ENCODE results near the gene ACP2. TPM values are rescaled to one million over a fixed set of nuclear protein-coding genes. Genes with fewer than 3 reads are reported as not detected.

Gene ACP2
- total RNA-seq, 1 donor from 2014 or later = 42.2 TPM

DNA sequence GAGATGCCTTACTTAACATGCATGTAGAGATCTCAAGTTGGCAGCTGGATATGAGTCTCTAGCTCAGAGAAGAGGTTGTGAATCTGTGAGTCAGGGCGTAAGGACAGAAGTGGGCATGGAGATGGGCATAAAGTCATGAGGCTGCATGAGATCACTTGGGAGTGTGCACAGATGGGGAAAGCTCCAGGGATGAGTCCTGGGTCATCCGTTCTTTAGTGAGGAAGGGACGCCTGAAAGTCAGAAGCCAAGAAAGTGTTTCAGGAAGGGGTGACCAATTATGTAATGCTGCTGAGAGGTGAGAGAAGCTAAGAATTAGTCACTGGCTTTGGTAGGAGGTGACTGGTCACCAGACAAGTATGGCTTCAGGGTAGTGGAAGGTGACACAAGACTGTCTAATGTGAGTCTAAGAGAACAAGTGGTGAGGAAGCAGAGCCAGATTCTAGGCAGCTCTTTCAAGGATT, 6.7 kb downstream of the ACP2 start:
- Mint-ChIP-seq H3K9me3 (no peaks in the 10 kb centered on the region), H3K27ac (no peak overlapping the region), H3K4me3 (no peak overlapping the region), H3K36me3 (peaks cover 29% of the 10 kb centered on the region), H3K4me1 (ENCODE audit: unreplicated experiment) (peaks cover 2% of the 10 kb centered on the region), H3K27me3 (no peaks in the 10 kb centered on the region)
- TF ChIP-seq, protein P1, sequence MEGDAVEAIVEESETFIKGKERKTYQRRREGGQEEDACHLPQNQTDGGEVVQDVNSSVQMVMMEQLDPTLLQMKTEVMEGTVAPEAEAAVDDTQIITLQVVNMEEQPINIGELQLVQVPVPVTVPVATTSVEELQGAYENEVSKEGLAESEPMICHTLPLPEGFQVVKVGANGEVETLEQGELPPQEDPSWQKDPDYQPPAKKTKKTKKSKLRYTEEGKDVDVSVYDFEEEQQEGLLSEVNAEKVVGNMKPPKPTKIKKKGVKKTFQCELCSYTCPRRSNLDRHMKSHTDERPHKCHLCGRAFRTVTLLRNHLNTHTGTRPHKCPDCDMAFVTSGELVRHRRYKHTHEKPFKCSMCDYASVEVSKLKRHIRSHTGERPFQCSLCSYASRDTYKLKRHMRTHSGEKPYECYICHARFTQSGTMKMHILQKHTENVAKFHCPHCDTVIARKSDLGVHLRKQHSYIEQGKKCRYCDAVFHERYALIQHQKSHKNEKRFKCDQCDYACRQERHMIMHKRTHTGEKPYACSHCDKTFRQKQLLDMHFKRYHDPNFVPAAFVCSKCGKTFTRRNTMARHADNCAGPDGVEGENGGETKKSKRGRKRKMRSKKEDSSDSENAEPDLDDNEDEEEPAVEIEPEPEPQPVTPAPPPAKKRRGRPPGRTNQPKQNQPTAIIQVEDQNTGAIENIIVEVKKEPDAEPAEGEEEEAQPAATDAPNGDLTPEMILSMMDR (conservative IDR thresholded peaks at IDR 0.05) = no peak
- DNase-seq (ENCODE audit: extremely low spot score, unreplicated experiment) = no peak

DNA sequence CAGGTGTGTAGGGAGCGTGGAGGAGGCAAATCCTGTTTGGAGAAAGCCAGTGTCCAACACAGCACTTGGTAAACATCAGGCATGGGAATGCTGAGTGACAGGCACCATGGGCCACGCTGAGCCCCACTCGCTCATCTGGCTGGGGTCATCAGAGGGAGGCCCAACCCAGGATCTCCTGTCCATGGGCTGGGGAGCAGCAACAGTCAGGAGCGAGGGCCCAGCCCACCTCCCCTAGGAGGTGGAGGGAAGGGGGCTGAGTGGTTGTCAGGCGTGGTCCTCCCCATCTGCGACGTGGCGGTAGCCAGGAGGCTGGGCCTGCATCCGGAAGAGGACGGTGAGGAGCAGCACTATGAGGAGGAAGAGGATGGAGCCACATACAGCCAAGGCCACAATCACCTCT, 8.8 kb downstream of the ACP2 start:
- DNase-seq (ENCODE audit: extremely low spot score, unreplicated experiment) = no peak
- H3K36me3 Mint-ChIP-seq = peaks cover 36% of the 10 kb centered on the region
- peaks cover 8% of the 10 kb centered on the region for H3K4me1 Mint-ChIP-seq (ENCODE audit: unreplicated experiment)
- TF ChIP-seq, protein P1 (conservative IDR thresholded peaks at IDR 0.05) = no peak
- no peaks in the 10 kb centered on the region for H3K9me3 Mint-ChIP-seq
- no peaks in the 10 kb centered on the region for H3K27me3 Mint-ChIP-seq
- no peak overlapping the region for H3K4me3 Mint-ChIP-seq
- no peak overlapping the region for H3K27ac Mint-ChIP-seq

DNA sequence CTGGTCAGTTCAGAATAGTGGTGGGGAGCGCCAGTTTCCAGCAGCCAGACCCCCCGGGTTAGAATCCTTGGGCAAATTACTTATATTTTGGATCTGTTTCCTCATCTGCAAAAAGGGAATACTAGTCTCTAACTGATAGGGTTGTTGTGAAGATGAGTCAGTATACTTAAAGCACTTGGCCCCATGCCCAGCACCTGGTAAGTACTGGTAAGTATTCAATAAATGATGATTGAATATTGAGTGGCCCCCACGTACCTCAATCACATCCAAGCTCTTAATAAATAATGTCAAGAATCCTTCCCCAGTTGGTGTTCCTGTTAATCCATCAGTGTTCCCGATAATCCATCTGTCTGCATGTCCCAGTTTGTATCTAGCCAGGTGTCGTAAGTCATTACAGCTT, 12.1 kb downstream of the ACP2 start:
- TF ChIP-seq, protein P1 (conservative IDR thresholded peaks at IDR 0.05) = no peak
- H3K4me3 Mint-ChIP-seq = no peak overlapping the region
- H3K9me3 Mint-ChIP-seq = no peaks in the 10 kb centered on the region
- no peaks in the 10 kb centered on the region for H3K27me3 Mint-ChIP-seq
- no peak overlapping the region for H3K27ac Mint-ChIP-seq
- H3K36me3 Mint-ChIP-seq = peaks cover 26% of the 10 kb centered on the region
- peaks cover 11% of the 10 kb centered on the region for H3K4me1 Mint-ChIP-seq (ENCODE audit: unreplicated experiment)
- no peak for DNase-seq (ENCODE audit: extremely low spot score, unreplicated experiment)

DNA sequence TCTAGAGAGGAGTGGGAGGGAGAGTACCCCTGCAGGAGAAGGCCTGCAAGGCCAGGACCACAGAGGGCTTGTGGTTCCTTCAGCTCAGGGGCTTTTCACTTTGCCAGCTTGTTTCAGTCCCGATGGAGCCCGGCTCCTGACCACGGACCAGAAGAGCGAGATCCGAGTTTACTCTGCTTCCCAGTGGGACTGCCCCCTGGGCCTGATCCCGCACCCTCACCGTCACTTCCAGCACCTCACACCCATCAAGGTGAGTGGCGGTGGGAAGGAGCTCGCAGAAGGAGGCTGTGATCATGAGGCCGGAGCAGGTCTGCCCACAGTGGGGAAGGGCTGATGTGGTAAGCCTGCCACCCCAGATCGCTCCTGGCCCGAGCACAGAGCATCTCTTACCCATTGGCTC, 13.5 kb downstream of the ACP2 start:
- Mint-ChIP-seq H3K27ac (no peak overlapping the region), H3K36me3 (peaks cover 23% of the 10 kb centered on the region)
- TF ChIP-seq, protein P1 (conservative IDR thresholded peaks at IDR 0.05) = no peak

DNA sequence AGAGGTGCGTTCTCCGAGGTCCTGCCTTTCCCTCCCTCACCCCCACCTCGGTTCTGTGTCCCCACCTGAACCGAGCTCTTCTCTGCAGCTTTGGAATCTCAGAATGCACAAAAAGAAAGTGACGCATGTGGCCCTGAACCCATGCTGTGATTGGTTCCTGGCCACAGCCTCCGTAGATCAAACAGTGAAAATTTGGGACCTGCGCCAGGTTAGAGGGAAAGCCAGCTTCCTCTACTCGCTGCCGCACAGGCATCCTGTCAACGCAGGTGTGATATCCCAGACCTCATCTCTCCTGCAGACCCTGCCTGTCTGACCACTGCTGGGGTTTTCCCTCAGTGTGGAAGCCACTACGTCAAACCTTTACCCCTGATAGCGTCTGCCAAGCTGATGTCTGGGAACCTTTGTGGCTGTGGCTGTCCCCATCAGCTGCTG, 13.9 kb downstream of the ACP2 start:
- TF ChIP-seq, protein P1 (conservative IDR thresholded peaks at IDR 0.05) = no peak
- Mint-ChIP-seq H3K9me3 (no peaks in the 10 kb centered on the region), H3K27me3 (no peaks in the 10 kb centered on the region), H3K27ac (no peak overlapping the region), H3K4me1 (ENCODE audit: unreplicated experiment) (peaks cover 11% of the 10 kb centered on the region), H3K4me3 (peak overlapping the region; percentile 31), H3K36me3 (peaks cover 22% of the 10 kb centered on the region)
- no peak for DNase-seq (ENCODE audit: extremely low spot score, unreplicated experiment)

More for the DNA sequence above, 13.5 kb downstream of the ACP2 start:
- no peaks in the 10 kb centered on the region for H3K9me3 Mint-ChIP-seq
- H3K4me1 Mint-ChIP-seq (ENCODE audit: unreplicated experiment) = peaks cover 11% of the 10 kb centered on the region
- no peak for DNase-seq (ENCODE audit: extremely low spot score, unreplicated experiment)
- no peak overlapping the region for H3K4me3 Mint-ChIP-seq
- no peaks in the 10 kb centered on the region for H3K27me3 Mint-ChIP-seq

All from type B pancreatic cell (in vitro differentiated cells).